MCF 10A (cell line): Measurements from ENCODE around the gene CHST11. TPM values are rescaled to one million over a fixed set of nuclear protein-coding genes. Genes with fewer than 3 reads are reported as not detected.

Experiments used
- BruUV-seq: library from RNA; stranded (reverse); fragments of 400-500 nt; replicated peaks from 2 replicates; lab custom pipeline; 2021; lab: Mats Ljungman, UMichigan
- CTCF ChIA-PET: fragments of 300-600 bp; sonication (Branson Sonifier 250); formaldehyde crosslinking; extraction: SDS; loops from one replicate; lab custom pipeline; 2021; ENCODE audit warnings: antibody characterized with exemption, inconsistent platforms; lab: Yijun Ruan, JAX
- POLR2A ChIA-PET: fragments of 300-600, 350-650 bp; sonication (Branson Sonifier 250); formaldehyde crosslinking; extraction: SDS; loops from one replicate; lab custom pipeline; 2020; ENCODE audit warnings: antibody characterized with exemption, inconsistent platforms; lab: Yijun Ruan, JAX
- DNase-seq: peaks from one replicate; pipeline ENCODE4 v3.0.0-alpha.2; 2018; ENCODE audit not compliant: unreplicated experiment
- H3K27ac Mint-ChIP-seq: one replicate; pipeline ENCODE4 v1.8.0; 2022; ENCODE audit warnings: mild to moderate bottlenecking, low read depth, mixed read lengths; ENCODE audit not compliant: unreplicated experiment
- H3K27me3 Mint-ChIP-seq: one replicate; pipeline ENCODE4 v1.8.0; 2022; ENCODE audit warnings: mixed read lengths; ENCODE audit not compliant: insufficient read depth, unreplicated experiment
- H3K36me3 Mint-ChIP-seq: one replicate; pipeline ENCODE4 v1.8.0; 2022; ENCODE audit warnings: mild to moderate bottlenecking, moderate library complexity, mixed read lengths; ENCODE audit not compliant: insufficient read depth, unreplicated experiment
- H3K4me1 Mint-ChIP-seq: one replicate; pipeline ENCODE4 v1.8.0; 2022; ENCODE audit warnings: mixed read lengths; ENCODE audit not compliant: insufficient read depth, unreplicated experiment
- H3K4me3 Mint-ChIP-seq: one replicate; pipeline ENCODE4 v1.8.0; 2022; ENCODE audit warnings: mild to moderate bottlenecking, moderate library complexity, mixed read lengths; ENCODE audit not compliant: unreplicated experiment
- H3K9me3 Mint-ChIP-seq: one replicate; pipeline ENCODE4 v1.8.0; 2022; ENCODE audit warnings: mixed read lengths; ENCODE audit not compliant: unreplicated experiment
- intact Hi-C: fragments of 100-400 bp; cut with micrococcal nuclease; formaldehyde crosslinking; loops from 2 replicates; pipeline ENCODE4 v1.14.1; 2022
- total RNA-seq: library from RNA; stranded (reverse); gene quantifications from 2 replicates; pipeline ENCODE4 v1.2.3, GENCODE V29; 2022
- TF ChIP-seq, protein P1 (sequence below): fragments of 200-600 bp; IDR thresholded peaks from one replicate; pipeline ENCODE4 v1.8.0; 2022; ENCODE audit warnings: antibody characterized with exemption, mild to moderate bottlenecking; ENCODE audit not compliant: unreplicated experiment

Gene CHST11
- total RNA-seq, 1 experiment from 2014 or later: 5.3 TPM

DNA sequence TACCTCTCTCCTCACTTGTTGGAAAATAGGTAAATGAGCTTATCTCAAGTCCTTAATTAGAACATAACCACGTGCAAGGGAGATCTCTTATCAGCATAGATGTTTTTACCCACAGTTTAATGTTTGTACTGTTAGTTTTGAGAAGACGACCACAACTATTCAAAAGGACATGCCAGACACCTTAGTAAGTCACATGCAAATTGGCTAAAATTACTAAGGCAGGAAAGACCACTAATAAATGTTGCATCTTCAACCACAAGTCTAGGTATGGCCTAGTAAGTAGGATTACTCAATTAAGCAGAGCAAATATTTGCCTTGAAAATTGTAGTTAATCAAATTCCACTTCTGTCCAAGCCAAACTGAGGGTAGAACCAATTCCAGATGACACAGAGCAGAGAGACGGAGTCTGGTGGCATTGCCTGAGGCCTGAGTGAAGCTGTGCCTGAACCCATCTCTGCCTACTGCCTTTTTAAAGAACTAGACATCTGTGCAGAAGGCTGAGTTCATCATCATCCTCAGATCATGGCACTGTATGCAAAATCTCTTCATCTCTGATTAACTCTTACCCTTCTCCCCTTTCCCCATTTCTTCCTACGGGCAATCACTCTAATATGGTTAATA lies 29.7 kb upstream of the CHST11 start:
- no TSS peak for BruUV-seq
- Mint-ChIP-seq H3K27ac (no peak overlapping the region), H3K27me3 (no peaks in the 10 kb centered on the region), H3K36me3 (no peaks in the 10 kb centered on the region), H3K4me3 (no peak overlapping the region), H3K4me1 (no peaks in the 10 kb centered on the region), H3K9me3 (no peaks in the 10 kb centered on the region)
- intact Hi-C loops: no loop called here
- DNase-seq: no peak
- ChIA-PET POLR2A (interaction anchor here (0.9 kb wide), 1 partner anchor 19 kb away, joined by 5 read pairs; no protein-coding TSS in a partner anchor), CTCF (interaction anchor here (0.7 kb wide), 2 partner anchors 209 to 272 kb away, joined by 3 read pairs; no protein-coding TSS in a partner anchor)
- TF ChIP-seq, protein P1, sequence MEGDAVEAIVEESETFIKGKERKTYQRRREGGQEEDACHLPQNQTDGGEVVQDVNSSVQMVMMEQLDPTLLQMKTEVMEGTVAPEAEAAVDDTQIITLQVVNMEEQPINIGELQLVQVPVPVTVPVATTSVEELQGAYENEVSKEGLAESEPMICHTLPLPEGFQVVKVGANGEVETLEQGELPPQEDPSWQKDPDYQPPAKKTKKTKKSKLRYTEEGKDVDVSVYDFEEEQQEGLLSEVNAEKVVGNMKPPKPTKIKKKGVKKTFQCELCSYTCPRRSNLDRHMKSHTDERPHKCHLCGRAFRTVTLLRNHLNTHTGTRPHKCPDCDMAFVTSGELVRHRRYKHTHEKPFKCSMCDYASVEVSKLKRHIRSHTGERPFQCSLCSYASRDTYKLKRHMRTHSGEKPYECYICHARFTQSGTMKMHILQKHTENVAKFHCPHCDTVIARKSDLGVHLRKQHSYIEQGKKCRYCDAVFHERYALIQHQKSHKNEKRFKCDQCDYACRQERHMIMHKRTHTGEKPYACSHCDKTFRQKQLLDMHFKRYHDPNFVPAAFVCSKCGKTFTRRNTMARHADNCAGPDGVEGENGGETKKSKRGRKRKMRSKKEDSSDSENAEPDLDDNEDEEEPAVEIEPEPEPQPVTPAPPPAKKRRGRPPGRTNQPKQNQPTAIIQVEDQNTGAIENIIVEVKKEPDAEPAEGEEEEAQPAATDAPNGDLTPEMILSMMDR: no peak

DNA sequence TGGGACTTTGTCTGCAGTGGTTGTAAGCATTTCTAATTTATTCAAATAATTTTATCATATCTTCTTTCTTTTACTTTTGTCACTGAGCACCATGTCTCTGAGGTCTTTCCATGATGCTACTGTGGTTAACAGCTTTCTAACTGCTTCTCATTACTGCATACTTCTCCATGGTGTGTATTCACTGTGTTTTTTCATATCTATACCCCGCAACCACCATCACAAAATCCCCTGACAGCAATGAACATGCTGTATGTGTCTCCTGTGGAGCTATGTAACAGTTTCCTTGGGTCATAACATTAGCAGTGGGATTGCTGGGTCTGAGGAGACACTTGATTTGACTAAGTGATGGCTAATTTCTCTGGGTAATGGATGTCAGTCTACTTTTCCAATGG lies 29.2 kb upstream of the CHST11 start:
- Mint-ChIP-seq H3K9me3 (no peaks in the 10 kb centered on the region), H3K27me3 (no peaks in the 10 kb centered on the region), H3K4me3 (no peak overlapping the region), H3K27ac (no peak overlapping the region), H3K36me3 (no peaks in the 10 kb centered on the region), H3K4me1 (no peaks in the 10 kb centered on the region)
- intact Hi-C loops: no loop called here
- no TSS peak for BruUV-seq
- TF ChIP-seq, protein P1: no peak
- ChIA-PET CTCF (interaction anchor here (0.7 kb wide), 2 partner anchors 209 to 272 kb away, joined by 3 read pairs; no protein-coding TSS in a partner anchor), POLR2A (no interaction called here)
- no peak for DNase-seq

DNA sequence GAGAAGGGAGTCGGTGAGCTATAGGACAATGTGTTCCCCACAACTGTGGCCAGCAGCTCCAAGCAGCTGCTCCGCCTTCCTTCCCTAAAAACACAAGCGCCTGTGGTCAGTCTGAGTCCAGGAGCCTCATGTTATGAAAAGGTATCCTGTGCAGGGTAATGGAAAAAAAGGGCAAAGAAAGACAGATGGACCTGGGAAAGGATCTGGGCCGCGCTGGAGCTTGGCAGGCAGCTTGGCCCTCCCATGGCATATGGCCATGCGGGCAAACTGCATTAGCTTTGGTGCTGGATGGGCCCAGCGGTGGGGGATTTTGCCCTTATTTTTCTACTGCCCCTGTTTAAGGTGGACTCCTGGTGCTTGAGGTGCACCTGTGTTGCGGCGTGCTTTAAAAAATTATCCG lies 23.7 kb upstream of the CHST11 start:
- CTCF ChIA-PET: no interaction called here
- Mint-ChIP-seq H3K4me1 (no peaks in the 10 kb centered on the region), H3K27ac (no peak overlapping the region), H3K9me3 (no peaks in the 10 kb centered on the region), H3K36me3 (no peaks in the 10 kb centered on the region), H3K4me3 (no peak overlapping the region), H3K27me3 (peaks cover 12% of the 10 kb centered on the region)
- intact Hi-C loops: no loop called here
- TF ChIP-seq, protein P1: no peak
- DNase-seq: no peak
- POLR2A ChIA-PET: no interaction called here
- no TSS peak for BruUV-seq

DNA sequence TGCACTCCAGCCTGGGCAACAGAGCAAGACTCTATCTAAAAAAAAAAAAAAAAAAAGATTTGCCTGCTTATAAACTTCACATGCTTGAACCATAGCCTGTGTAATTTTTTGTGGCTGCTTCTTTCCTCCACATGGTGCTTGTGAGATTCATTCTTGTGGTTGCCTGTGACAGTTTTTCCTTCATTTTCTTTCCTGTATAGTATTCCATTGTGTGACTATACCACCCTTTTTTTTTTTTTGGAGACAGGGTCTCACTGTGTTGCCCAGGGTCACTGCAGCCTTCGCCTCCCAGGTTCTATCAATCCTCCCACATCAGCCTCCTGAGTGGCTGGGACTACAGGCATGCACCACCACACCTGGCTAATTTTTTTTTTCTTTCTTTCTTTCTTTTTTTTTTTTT lies 22.6 kb upstream of the CHST11 start:
- POLR2A ChIA-PET: no interaction called here
- Mint-ChIP-seq H3K9me3 (no peaks in the 10 kb centered on the region), H3K4me1 (no peaks in the 10 kb centered on the region), H3K27me3 (peaks cover 12% of the 10 kb centered on the region), H3K27ac (no peak overlapping the region), H3K36me3 (no peaks in the 10 kb centered on the region), H3K4me3 (no peak overlapping the region)
- DNase-seq: no peak
- no TSS peak for BruUV-seq
- CTCF ChIA-PET: interaction anchor here (0.7 kb wide), 1 partner anchor 199 kb away, joined by 4 read pairs; no protein-coding TSS in a partner anchor
- intact Hi-C loops: no loop called here
- TF ChIP-seq, protein P1: no peak
